Fibroblast of skin of right biceps (primary cell): Measurements from ENCODE around the gene NAA50.
A peak's percentile ranks its signal among the peaks of the same experiment; 100 is the strongest.

ENCODE experiments used
- DNase-seq: peaks from one replicate; pipeline ENCODE4 v3.0.0-alpha.2; 2013

Gene NAA50

DNA sequence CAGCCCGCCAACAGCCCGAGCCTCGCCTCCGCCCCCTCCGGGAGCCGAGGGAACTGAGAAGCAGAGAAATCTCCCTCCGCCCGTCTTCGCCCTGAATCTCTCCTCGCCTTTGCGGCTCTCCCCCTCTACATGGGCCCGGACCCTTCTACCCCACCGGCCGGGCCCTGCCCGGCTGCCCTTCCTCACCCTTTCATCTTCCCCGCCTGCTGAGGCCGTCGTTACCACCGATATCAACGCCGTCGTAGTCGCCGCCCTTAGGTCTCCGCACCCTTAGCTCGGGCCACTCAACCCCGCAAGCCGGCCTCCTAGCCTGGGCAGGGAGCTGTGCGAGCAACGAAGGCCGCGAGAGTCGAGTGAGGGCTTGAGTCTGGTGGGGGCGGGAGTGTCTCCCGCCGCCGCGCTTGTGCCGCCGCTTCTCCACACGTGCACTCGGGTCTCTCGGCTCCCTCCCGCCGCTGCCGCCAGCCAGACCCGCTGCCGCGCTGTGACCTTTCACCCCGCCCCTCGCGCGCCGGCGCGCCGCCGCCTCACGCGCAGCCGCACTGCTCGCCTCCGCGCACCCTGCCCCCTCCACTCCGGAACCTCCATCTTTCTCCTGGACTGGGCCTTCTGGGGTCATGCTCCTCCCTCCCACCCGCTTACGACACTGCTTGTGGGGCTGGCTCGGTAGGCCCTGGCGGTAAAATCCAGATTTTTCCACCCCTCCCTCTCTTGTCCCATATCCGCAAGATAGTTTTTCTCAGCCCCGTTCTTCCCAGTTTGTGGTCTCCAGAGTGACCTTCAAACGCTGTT is at the start of gene NAA50:
TSS of gene NAA50 (minus strand) at position 494 of the 792 bp plus-strand sequence. CDS start at position 194, 300 bp downstream.
- peak; percentile 94 for DNase-seq

DNA sequence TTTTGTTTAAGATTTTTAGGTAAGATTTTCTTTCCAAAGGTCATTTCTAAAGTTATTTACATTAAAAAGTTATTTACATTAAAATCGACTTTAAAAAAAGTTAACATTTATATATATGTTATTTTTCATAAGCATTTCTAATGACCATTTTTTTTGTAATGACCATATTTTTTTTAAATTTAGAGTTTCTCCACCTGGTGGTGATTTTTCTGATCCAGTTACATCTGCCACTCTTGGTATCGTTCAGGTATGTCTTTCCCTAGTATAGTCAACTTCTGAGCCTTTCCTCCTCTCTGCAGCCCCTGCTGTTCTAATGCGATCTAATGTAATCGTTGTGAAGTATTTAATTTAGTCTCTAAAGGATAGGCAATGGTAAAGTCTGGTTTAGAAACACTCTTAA is 49.6 kb upstream of the NAA50 start:
- DNase-seq: no peak

DNA sequence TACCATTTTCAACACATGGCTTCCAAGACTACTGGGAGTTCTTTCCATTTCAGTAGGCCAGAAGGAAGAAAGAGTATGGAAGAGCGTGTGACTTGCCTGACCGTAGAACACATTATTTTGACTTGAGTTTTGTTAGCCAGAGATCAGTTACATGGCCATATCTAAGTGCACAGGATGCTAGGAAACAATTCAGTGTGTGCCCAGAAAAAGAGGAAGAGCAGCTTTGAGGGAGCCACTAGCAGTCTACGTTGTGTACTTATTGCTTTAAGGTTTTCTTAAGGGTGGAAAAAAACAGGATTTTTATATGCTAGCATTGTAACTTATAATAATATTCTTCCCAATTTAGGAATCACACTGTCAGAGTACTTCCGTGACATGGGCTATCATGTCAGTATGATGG is 48.5 kb upstream of the NAA50 start:
- no peak for DNase-seq

DNA sequence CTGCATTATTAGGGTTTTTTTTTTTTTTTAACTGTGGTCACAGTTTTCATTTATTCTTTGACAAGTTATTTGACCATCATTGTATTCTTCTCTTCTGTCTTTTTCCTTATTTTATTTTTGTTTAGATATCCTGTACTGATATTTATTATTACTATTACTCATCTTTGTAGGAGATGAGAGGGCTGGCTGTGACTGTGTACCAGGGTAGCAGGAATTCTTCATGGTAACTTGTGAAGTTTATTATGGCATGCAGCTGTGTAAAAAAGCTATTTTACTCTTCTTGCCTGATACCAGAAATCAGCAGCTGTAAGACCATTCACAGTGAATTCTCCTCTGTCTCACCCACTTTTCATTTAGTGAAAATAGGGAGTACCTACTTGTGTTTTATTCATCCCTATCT is 45.3 kb upstream of the NAA50 start:
- DNase-seq: no peak

DNA sequence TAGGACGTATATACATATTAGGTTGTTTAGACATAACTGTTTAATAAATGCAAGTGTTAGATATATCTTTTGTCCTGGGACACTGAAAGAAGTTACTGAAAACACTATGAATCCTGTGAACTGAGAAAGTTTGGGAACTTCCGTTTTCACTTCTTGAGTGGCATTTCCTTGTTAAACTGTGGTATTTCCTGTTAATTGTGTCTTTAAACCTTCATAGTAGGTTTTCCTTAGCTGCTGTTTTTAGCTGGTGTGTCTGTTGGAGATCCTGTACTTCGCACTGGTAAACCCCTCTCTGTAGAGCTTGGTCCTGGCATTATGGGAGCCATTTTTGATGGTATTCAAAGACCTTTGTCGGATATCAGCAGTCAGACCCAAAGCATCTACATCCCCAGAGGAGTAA is 37.9 kb upstream of the NAA50 start:
- peak; percentile 23 for DNase-seq

DNA sequence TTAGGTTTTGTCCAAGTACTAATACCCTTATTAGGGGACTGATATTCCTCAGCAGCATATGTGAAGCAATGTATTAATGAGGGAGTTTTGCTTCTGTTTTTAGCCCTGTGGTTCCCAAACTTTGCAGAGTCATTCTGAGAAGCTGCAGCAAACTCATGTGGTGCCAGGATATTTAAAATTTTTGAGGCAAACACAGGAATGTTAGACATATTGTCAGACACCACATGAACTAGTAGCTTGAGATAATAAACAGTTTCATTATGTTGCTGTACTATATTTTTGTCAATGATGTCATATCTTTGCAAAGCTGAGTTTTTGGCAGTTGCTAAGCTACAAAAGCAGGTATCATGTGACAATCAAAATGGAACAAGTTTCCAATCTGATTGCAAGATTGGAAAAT is 37.4 kb upstream of the NAA50 start:
- peak; percentile 97 for DNase-seq

DNA sequence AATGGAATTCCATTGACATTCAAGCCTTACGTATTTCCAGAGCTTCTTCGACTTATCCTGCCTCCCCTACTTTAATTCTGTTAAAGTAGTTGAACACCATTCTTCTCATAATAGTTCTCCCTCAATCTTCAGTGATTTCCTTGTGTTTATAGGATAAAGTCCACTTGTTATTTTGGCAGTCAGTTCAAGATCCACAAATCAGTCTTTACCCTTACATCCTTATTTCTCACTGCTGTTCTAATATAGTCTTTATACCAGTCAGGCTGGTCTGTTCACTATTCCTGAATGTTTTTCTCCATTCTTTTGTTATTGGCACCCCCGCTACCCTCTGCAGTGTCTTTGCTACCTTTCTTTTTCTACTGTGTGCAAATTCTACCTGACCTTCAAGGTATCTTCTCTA is 30.5 kb upstream of the NAA50 start:
- DNase-seq: no peak

DNA sequence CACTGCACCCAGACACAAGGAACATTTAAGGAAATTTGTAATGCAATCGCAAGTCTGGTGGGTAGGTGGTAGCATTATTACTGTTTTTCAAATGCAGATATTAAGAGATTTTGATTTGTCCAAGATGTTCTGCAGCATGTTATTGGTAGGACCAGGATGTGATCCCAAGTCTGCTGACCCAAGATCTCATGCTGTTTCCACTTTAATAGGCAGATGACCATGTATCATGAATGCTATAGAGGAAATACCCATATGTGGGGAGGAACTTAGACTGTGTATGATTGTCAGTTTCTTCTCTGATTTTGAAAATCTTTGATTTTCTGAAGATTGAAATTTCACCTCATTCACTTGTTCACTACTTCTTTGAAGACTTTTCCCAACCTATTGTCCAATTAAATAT is 29.5 kb upstream of the NAA50 start:
- DNase-seq: no peak

DNA sequence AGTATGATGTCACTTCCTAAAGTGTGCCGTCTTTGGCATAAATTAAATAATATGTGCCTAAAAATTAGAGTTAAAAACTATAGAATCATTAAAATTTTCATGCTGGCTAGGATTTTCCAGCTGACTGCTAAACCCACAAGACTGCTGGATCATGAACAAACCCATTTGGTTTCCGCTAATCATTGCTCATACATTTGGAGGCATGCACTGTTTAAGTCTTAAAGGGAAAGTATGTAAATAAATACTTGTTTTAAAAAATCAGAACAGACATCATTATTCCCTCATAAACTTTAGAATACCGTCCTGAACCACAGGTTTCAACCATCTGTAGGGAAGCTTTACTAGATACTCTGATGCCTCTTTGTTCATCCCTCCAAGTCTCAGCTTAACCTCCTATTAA is 27.3 kb upstream of the NAA50 start:
- DNase-seq: peak; percentile 43

DNA sequence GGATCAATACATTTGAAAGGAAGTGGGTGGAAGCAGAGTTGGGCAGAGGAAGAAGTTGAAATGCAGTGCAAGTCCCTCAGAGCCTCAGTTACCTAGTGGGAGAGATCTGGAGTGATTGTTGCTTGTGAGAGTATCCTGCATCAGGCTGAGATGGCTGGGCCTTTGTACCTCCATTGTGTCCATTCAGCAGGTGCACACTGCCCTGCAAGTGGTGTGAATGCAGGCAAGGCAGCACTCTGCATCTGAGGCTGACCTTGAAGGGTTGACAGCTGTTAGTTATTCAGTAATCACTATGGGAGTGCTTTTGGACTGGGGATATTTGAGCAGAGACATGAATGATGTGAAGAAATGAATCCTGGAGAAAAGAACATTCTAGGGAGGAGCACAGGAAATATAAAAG is 25.9 kb upstream of the NAA50 start:
- no peak for DNase-seq

DNA sequence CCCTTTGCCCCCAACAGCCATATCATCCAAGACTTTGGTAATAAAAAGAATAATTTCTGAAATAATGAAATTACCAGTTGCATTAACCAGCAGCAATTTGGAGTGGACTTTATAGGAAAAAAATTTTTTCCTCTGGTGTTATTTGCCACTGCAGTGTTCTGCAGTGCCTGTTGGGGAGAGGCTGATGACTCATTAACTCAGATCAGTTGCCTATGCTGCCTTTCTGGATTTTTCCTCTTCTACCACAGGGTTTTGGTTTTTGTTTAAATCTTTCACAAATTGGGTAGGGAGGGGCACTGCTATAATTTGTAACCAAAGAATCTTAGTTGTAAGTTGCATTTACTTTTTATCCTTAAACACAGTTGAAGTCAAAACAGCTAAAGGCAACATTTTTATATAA is 23.5 kb upstream of the NAA50 start:
- DNase-seq: peak; percentile 49

DNA sequence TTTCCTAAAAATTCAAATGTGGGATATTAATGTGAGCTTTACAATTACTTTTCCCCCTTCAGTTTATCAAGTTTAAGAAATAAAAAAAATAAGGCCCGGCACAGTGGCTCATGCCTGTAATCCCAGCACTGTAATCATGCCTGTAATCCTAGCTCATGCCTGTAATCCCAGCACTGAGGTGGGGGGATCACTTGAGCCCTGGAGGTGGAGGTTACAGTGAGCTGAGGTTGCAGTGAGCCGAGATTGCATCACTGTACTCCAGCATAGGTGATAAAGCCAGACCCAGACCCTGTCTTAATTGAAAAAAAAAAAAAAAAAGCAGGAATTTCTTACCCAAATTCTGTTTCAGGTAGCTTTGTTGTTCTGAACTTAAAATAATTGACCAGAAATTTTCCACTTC is 18.6 kb upstream of the NAA50 start:
- no peak for DNase-seq

DNA sequence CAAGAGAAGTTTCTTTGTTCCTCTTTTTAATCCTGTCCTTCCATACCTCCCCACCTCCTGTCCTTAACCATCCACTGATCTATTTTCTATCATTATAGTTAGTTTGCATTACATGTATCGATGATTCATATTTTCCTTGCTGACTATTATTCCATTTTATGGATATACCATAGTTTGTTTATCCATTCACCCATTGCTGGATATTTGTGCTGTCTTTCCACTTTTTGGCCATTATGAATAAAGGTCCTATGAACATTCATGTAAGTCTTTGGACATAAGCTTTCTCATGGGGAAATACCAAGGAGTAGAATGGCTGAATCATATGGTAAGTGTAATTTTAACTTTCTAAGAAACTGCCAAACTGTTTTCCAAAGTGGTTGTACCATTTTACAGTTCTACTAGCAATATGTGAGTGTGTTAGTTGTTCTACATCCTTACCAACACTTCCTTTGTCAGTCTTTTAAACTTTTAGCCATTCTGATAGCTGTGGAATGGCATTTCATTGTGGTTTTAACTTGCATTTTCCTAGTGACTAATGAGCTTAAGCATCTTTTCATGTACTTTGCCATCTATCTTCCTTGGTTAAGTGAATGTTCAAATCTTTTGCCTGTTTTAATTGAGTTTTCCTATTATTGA is 12.5 kb upstream of the NAA50 start:
- DNase-seq: peak; percentile 78

DNA sequence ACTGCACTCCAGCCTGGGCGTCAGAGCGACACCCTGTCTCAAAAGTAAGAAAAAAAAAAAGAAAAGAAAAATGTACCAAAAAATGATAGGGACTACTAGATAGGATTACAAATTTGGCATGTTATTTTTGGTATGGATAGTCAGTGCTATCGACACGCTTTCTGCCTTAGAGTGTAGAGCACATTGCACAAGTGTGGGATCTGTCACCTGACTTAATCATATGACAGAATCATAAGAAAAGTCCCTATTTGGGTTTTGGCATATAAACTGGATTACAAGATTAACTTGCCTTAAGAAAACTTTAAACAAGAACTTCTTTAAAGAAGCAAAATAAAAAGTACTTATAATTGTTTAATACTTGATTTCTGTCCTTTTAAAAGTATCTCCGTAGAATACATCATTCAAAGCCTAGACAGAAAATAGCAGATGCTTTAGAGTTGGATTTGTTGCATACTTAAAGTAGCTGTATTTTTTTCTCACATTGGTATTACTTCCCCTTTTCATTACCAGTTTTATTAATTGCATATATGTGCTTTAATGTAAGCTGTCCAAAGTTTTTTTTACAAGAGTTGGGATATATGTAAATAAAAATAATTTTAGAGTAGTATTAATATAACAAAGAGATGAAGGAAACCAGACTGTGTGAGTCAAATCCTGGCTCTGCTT is 8.6 kb upstream of the NAA50 start:
- no peak for DNase-seq

DNA sequence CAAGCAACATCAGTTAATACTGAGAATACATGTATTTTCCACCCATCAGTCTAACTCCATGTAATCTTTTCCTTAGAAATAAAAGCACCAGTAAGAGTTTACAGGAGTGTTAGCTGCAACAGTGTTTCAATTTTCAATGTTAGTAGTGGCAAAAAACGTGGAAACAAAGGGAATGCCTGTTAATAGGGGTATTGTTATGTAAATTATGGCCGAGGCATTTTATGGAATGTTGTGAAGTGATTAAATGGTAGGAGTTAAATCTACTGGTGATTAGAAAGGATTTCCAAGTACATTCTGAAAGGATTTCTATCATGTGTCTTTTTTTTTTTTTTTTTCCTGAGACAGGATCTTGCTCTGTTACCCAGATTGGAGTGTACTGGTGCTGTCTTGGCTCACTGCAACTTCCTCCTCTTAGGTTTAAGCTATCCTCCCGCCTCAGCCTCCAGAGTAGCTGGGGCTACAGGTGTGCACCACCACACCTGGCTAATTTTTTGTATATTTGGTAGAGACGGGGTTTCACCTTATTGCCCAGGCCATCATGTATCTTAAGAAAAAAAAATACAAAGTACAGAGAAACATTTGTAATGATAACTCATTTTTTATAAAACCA is 7.4 kb upstream of the NAA50 start:
- DNase-seq: no peak

DNA sequence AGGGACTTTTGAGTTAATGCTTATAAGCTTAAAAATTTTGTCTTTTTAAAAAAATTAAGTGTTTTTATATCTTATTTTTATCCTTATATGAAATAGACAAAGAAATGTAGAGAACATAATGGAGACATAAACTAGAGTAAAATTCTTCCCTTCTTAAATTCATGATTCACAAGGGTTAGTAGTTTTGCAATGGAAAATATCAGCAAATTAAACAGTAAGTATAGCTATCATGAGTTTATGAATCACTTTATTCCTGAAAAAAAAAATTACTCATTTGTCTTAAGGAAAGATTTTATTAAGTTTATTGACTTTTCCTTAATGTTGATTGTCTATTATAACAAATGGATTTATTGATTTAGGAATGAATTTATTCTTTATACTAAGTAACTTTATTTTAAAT is 5.1 kb upstream of the NAA50 start:
- no peak for DNase-seq

DNA sequence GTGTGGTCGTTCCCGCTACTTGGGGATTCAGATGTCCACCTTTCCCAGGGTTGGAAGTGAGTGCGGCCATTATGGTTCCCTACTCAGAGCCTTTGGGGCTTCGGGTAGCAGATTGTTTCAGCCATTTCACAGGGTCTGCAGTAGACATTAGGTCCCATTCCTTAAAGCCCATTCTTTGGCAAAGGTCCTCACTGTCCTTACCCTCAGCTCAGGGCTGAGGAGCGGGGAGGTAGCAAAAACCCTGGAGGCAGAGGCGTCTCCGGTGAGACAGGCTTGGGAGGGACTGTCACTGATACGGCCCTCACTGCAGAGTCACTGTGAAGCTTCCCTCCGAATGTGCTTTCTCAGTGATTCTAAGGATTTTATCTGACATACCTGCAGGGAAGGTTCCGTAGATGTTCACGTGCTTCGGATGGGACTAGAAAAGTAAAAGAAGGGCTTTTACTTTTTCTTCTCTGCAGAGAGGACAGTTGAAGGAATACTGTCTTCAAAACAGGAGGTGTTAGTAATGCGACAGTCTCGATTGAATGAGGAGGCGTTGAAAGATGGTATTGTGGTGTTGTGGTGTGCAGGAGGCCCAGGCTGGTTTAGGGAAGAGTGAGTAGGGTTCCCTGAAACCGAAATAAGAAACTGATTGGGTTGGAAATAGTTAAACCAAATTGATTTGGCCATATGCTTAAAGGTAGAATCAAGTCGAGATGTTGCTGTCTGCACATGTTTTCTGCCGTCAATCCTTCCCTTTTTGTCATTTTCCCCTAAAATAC is 1.4 kb upstream of the NAA50 start:
- DNase-seq: peak; percentile 12

DNA sequence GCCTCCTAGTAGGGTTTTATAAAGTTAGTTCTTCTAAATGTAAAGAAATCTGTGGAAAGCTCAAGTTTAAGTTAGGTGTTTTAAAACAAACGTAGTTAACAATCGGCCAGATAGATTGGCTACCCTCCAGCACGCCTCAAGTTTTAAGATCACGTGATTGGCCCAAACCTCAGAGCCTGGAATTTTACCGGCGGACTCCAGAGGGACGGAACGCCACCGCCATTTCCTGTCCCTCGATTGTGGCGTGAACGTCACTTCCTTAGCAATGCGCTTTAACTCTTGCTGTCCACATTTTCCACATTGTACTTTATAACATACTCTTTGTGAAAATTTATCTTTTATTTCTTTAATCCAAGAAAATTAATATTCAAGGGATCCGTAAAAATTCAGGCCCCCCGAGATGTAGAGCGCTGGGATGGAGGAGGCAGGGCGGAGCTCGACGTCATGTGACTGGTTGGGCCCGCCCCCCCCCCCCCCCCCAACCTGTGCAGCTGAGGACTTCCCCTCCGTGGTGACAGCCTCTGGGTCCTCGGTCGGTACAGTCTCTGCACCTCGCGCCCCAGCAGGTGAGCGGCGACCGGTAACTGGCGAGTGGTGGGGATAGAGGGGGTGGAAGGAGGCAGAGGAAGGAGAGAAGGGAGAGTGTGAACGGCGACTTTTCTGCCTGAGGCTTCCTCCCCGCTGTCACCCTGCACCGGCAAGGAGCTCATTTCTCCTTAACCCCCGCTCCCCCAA is 666 bp upstream of the NAA50 start, which contains the start of gene ATP6V1A:
TSS of gene ATP6V1A (plus strand) at position 488 of the 735 bp plus-strand sequence. CDS start 31,719 bp downstream, outside the sequence.
- DNase-seq: peak; percentile 96

DNA sequence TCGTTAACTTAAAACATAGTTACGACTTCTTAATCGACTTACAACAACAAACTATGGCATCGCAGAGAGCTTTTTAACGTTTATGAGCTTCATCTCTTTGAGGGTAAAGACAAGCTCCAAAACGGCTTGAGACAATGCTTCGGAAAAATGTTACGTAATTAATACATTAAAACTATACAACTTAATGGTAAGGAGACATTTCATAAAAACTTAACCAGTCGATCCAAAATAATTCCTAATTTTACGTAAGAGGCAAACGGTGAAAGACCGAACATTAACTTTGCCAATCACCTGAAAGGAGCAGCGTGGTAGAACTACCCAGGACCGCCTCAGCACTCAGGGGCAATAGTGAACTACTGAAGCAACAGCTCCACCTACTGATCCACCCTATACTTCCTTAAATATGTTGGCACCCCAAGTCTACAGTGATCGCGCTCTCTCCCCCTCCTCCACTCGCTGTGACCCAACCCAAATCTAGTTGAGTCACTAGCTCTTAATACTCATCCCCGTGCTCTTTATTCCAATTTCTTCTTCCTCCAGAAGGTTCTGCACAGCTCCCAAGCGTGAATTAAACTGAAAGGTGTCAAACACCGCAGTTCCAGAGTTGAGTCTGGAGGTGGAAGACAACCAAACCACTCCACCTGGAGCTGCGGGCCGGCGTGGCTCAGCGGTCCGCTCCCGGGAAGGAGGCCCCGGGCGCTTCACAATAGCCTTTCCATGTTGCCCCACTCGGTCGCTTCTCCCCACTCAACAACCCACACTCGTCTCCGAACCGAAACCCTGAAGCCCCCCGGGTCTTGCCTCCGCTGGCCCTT is 901 bp downstream of the NAA50 start:
- DNase-seq: peak; percentile 88

DNA sequence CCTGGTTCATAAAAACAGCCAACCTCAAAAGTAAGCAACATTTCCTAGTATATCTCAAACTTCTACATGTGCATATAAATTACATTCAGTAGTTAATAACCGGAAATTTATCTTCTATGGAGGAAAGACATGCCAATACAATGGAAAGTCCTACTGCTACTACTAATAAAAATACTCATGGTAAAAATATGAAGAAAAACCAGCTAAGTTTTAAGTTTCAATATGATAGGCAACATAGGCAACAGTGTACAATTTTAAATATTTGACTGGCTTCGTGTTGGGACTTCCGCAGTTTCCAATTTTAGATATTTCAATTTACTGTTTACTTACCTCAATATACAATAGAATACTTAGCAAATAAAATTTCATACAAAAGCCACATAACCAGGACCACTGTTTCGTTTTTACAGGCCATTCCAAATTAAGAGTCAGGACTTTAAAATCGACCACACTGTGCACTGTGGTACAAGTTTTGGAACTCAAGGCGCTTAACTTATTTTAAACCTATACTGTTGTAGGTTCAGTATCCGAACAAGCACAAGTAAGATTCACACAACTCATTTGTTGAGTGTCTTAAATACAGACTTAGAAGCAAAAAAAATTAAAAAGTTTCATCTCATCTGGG is 2.9 kb downstream of the NAA50 start:
- DNase-seq: no peak

DNA sequence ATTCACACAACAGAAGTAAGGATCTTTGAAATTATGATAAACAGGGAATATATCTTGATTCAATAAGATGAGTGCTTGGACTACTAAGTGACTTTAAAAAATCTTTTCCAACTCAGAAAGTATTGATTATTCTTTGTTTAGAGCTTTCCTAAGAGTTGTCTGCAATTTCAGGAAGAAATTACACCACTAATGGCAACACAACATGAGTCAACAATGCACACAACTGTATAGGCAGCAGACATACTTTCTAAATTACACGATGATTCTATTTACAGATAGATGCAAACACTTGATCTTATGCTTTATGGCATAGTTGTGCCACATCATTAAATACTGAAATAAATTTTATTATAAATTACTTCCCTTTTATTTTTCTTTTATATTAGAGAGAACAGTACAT is 4.4 kb downstream of the NAA50 start:
- DNase-seq: no peak
